RWPE1 (cell line): ENCODE results near the gene FGF21.
A peak's percentile ranks its signal among the peaks of the same experiment; 100 is the strongest.

Experiments used
- CTCF ChIA-PET: fragments of 350-600 bp; sonication (Branson Sonifier 250); formaldehyde crosslinking; extraction: SDS; loops from one replicate; lab custom pipeline; 2021; lab: Yijun Ruan, JAX
- POLR2A ChIA-PET: fragments of 400-600 bp; formaldehyde crosslinking; extraction: SDS; loops from one replicate; lab custom pipeline; 2020; ENCODE audit warnings: antibody characterized with exemption; ENCODE audit not compliant: low non-redundant PET; lab: Yijun Ruan, JAX
- DNase-seq: peaks from one replicate; pipeline ENCODE4 v3.0.0; 2012; ENCODE audit warnings: low spot score
- H3K27ac ChIP-seq: fragments of 450-650 bp; 2 replicates; pipeline ENCODE4 v1.5.1; 2017
- CTCF ChIP-seq: fragments of 450-650 bp; conservative IDR thresholded peaks from 2 replicates; pipeline ENCODE4 v1.5.1; 2017; ENCODE audit warnings: low read depth, mild to moderate bottlenecking

Gene FGF21

GRCh38 chr19:48796298-48797083, 41.2 kb downstream of the FGF21 start:
- POLR2A ChIA-PET, result interaction anchor here (0.6 kb wide), 1 partner anchor 74 kb away, joined by 4 read pairs; no protein-coding TSS in a partner anchor
- TF ChIP-seq CTCF, result no peak
- no peak for DNase-seq
- CTCF ChIA-PET, result interaction anchor here (0.6 to 2.7 kb wide), 5 partner anchors 10 to 207 kb away, joined by 3 to 21 read pairs (median 4); no protein-coding TSS in a partner anchor
- peak overlapping the region; percentile 86 for H3K27ac ChIP-seq

GRCh38 chr19:48797103-48797502, 41.8 kb downstream of the FGF21 start:
- no peak for DNase-seq
- no peak for TF ChIP-seq CTCF
- H3K27ac ChIP-seq, result peak overlapping the region; percentile 86
- ChIA-PET CTCF (interaction anchor here (0.6 to 1.1 kb wide), 3 partner anchors 9 to 206 kb away, joined by 3 to 5 read pairs (median 3); no protein-coding TSS in a partner anchor), POLR2A (no interaction called here)

GRCh38 chr19:48798937-48799336, 43.6 kb downstream of the FGF21 start:
- peak overlapping the region; percentile 86 for H3K27ac ChIP-seq
- POLR2A ChIA-PET, result no interaction called here
- CTCF ChIA-PET, result interaction anchor here (1.3 to 1.7 kb wide), 2 partner anchors 11 to 37 kb away, joined by 4 to 6 read pairs; partner anchors contain the start of gene HSD17B14
- DNase-seq, result no peak
- TF ChIP-seq CTCF, result no peak

GRCh38 chr19:48799358-48800300, 44.3 kb downstream of the FGF21 start:
- CTCF ChIA-PET, result interaction anchor here (1.3 to 1.7 kb wide), 2 partner anchors 11 to 37 kb away, joined by 4 to 6 read pairs; partner anchors contain the start of gene HSD17B14
- no peak for TF ChIP-seq CTCF
- POLR2A ChIA-PET, result no interaction called here
- no peak for DNase-seq
- peak overlapping the region; percentile 86 for H3K27ac ChIP-seq

- no peak overlapping the region for H3K27ac ChIP-seq
- no peak for TF ChIP-seq CTCF
- POLR2A ChIA-PET, result no interaction called here
- CTCF ChIA-PET, result no interaction called here
- no peak for DNase-seq
These were observed 47.3 kb downstream of the FGF21 start for GRCh38 chr19:48802623-48803022.

- DNase-seq, result no peak
- POLR2A ChIA-PET, result no interaction called here
- peak overlapping the region; percentile 44 for H3K27ac ChIP-seq
- TF ChIP-seq CTCF, result no peak
- CTCF ChIA-PET, result no interaction called here
These were observed 49.2 kb downstream of the FGF21 start for GRCh38 chr19:48804496-48804895.
